HepG2 (cell line): ENCODE results near the gene SFXN5. TPM values are rescaled to one million over a fixed set of nuclear protein-coding genes. Genes with fewer than 3 reads are reported as not detected.

ENCODE experiments used
- E2F5 ChIP-seq: sonication (generic); formaldehyde crosslinking; conservative IDR thresholded peaks from 2 replicates; pipeline ENCODE4 v1.4.0; 2020; ENCODE audit warnings: missing genetic modification reagents
- HES4 ChIP-seq: sonication (generic); formaldehyde crosslinking; IDR thresholded peaks from 2 replicates; pipeline ENCODE4 v1.9.0; 2021; ENCODE audit warnings: mild to moderate bottlenecking, missing genetic modification reagents, borderline replicate concordance
- HNRNPLL ChIP-seq: fragments of 200-400 bp; formaldehyde crosslinking; IDR thresholded peaks from 2 replicates; pipeline ENCODE4 v1.6.1; 2017; ENCODE audit warnings: mild to moderate bottlenecking, low read depth, low read length; ENCODE audit not compliant: poor library complexity, severe bottlenecking
- KIAA2018 ChIP-seq: sonication (generic); formaldehyde crosslinking; IDR thresholded peaks from 2 replicates; pipeline ENCODE4 v1.5.0; 2020; ENCODE audit warnings: mild to moderate bottlenecking, missing genetic modification reagents, borderline replicate concordance
- MTERF4 ChIP-seq: sonication (generic); formaldehyde crosslinking; IDR thresholded peaks from 2 replicates; pipeline ENCODE4 v1.8.0; 2023; ENCODE audit warnings: mild to moderate bottlenecking, missing genetic modification reagents
- RFX1 ChIP-seq: fragments of 450-650 bp; IDR thresholded peaks from 2 replicates; pipeline ENCODE4 v1.6.1; 2017
- ZBTB46 ChIP-seq: sonication (generic); formaldehyde crosslinking; IDR thresholded peaks from 2 replicates; pipeline ENCODE4 v1.4.0; 2020; ENCODE audit warnings: mild to moderate bottlenecking, missing genetic modification reagents, borderline replicate concordance
- ZNF264 ChIP-seq: sonication (generic); formaldehyde crosslinking; IDR thresholded peaks from 2 replicates; pipeline ENCODE4 v1.4.0; 2020; ENCODE audit warnings: missing genetic modification reagents
- ZNF574 ChIP-seq: sonication (generic); formaldehyde crosslinking; IDR thresholded peaks from 2 replicates; pipeline ENCODE4 v1.4.0; 2020; ENCODE audit warnings: missing genetic modification reagents
- ZNF607 ChIP-seq: sonication (generic); formaldehyde crosslinking; IDR thresholded peaks from 2 replicates; pipeline ENCODE4 v1.5.1; 2020; ENCODE audit warnings: missing genetic modification reagents, mild to moderate bottlenecking, borderline replicate concordance
- polyA plus RNA-seq, 8 experiments: library from polyadenylated mRNA; depleted of rRNA in 3 of 8; stranded (reverse) in 7 of 8; unstranded in 1 of 8; fragments of >200 nt; fragmentation: Illumina TruSeq in 4 of 8; extraction: Trizol in 4 of 8; gene quantifications; 2 replicates each; pipeline versions ENCODE4 v1.2.1 to v1.2.3, GENCODE V29; 2011 to 2016; ENCODE audit warnings: low read depth in 4 of 8, missing spikeins in 1 of 8, mixed read lengths in 1 of 8; ENCODE audit not compliant: insufficient read depth in 1 of 8
- total RNA-seq, 5 experiments: library from RNA; depleted of rRNA; stranded (reverse); fragments of >200 nt; fragmentation: Illumina TruSeq; extraction: Trizol; gene quantifications; 2 replicates each; pipeline ENCODE4 v1.2.3, GENCODE V29; 2016; ENCODE audit warnings: low read depth in 1 of 5

SFXN5 gene
- total and polyA plus RNA-seq, 2 of the 13 experiments (the other 11 are each of a cell fraction or from before 2014, with no cell fraction given): 34.9 to 37.4 TPM

GRCh38 chr2:73070643-73071359 is 711 bp downstream of the SFXN5 start (continued):
- TF ChIP-seq KIAA2018 (CRISPR knock-in tag): no peak
- TF ChIP-seq ZNF574: no peak
- no peak for TF ChIP-seq RFX1
- TF ChIP-seq HNRNPLL: no peak
- TF ChIP-seq ZNF607 (CRISPR knock-in tag): 0 out of 2 replicates have a peak, but pooled peaks have one; percentile 77
- TF ChIP-seq HES4: peak; percentile 90
- TF ChIP-seq ZBTB46 (CRISPR knock-in tag): no peak
- peak; percentile 88; the same call in 1 of the 2 replicates for TF ChIP-seq MTERF4 (CRISPR knock-in tag)
- no peak for TF ChIP-seq ZNF264
- TF ChIP-seq E2F5 (CRISPR knock-in tag): no peak; the same call in 1 of the 2 replicates
